ENCODE results near the gene ATF6. TPM values are rescaled to one million over a fixed set of nuclear protein-coding genes. Genes with fewer than 3 reads are reported as not detected.

Gene ATF6
- total RNA-seq, 2 experiments from 2014 or later = 10.2 to 13.9 TPM

- POLR2A ChIA-PET = interaction anchor here (0.6 to 1.2 kb wide), 4 partner anchors 9 to 75 kb away, joined by 3 to 4 read pairs (median 4); no protein-coding TSS in a partner anchor
- no peak overlapping the region for H3K27ac ChIP-seq (ENCODE audit: low read depth, low read length, poor library complexity, severe bottlenecking)
Observed at GRCh38 chr1:161792740-161793139, 26.6 kb downstream of the ATF6 start.

GRCh38 chr1:161799792-161800191 is 33.7 kb downstream of the ATF6 start:
- Histone ChIP-seq H3K27ac (ENCODE audit: low read depth, low read length, poor library complexity, severe bottlenecking) (no peak overlapping the region), H3K4me1 (ENCODE audit: insufficient read depth, low read length, poor library complexity, severe bottlenecking) (no peaks in the 10 kb centered on the region), H3K4me3 (ENCODE audit: low read depth, low read length, poor library complexity, severe bottlenecking) (no peak overlapping the region), H3K9me2 (ENCODE audit: insufficient read depth, low read length) (no peaks in the 10 kb centered on the region), H3K4me2 (ENCODE audit: low read length) (no peak overlapping the region), H3K36me3 (ENCODE audit: insufficient read depth, low read length) (peaks cover 74% of the 10 kb centered on the region), H3K9me3 (ENCODE audit: low read length) (no peaks in the 10 kb centered on the region), H4K20me1 (ENCODE audit: insufficient read depth, low read length) (no peaks in the 10 kb centered on the region), H2AFZ (ENCODE audit: low read length) (no peak overlapping the region), H3K79me2 (ENCODE audit: insufficient read depth, low read depth, low read length) (no peaks in the 10 kb centered on the region)
- DNase-seq (ENCODE audit: low spot score) = no peak
- TF ChIP-seq EZH2phosphoT487 (IDR thresholded peaks at IDR 0.05; ENCODE audit: borderline replicate concordance, low read depth, low read length) (no peak), CTCF (conservative IDR thresholded peaks at IDR 0.05; ENCODE audit: low read length) (no peak)
- ChIA-PET POLR2A (no interaction called here), CTCF (ENCODE audit: unreplicated experiment) (no interaction called here)
- intact Hi-C loops (cut with micrococcal nuclease; ENCODE audit: unreplicated experiment) = no loop called here
- no TSS peak for BruUV-seq (replicated peaks)

More at GRCh38 chr1:161792740-161793139, 26.6 kb downstream of the ATF6 start:
- Histone ChIP-seq H3K36me3 (ENCODE audit: insufficient read depth, low read length) (peaks cover 69% of the 10 kb centered on the region), H3K79me2 (ENCODE audit: insufficient read depth, low read depth, low read length) (no peaks in the 10 kb centered on the region), H3K4me3 (ENCODE audit: low read depth, low read length, poor library complexity, severe bottlenecking) (no peak overlapping the region), H3K4me2 (ENCODE audit: low read length) (no peak overlapping the region), H3K4me1 (ENCODE audit: insufficient read depth, low read length, poor library complexity, severe bottlenecking) (no peaks in the 10 kb centered on the region), H3K9me2 (ENCODE audit: insufficient read depth, low read length) (no peaks in the 10 kb centered on the region), H4K20me1 (ENCODE audit: insufficient read depth, low read length) (no peaks in the 10 kb centered on the region), H3K9me3 (ENCODE audit: low read length) (no peaks in the 10 kb centered on the region), H2AFZ (ENCODE audit: low read length) (no peak overlapping the region)
- TF ChIP-seq CTCF (conservative IDR thresholded peaks at IDR 0.05; ENCODE audit: low read length) (peak; percentile 83), EZH2phosphoT487 (IDR thresholded peaks at IDR 0.05; ENCODE audit: borderline replicate concordance, low read depth, low read length) (no peak)
- CTCF ChIA-PET (ENCODE audit: unreplicated experiment) = interaction anchor here (0.7 kb wide), 1 partner anchor 244 kb away, joined by 3 read pairs; no protein-coding TSS in a partner anchor
- peak; percentile 55 for DNase-seq (ENCODE audit: low spot score)
- intact Hi-C loops (cut with micrococcal nuclease; ENCODE audit: unreplicated experiment) = loop anchor here (5.0 kb wide), 2 partner anchors 115 to 245 kb away; no protein-coding TSS in a partner anchor
- no TSS peak for BruUV-seq (replicated peaks)

- H4K20me1 ChIP-seq (ENCODE audit: insufficient read depth, low read length) = no peaks in the 10 kb centered on the region
- no peaks in the 10 kb centered on the region for H3K4me1 ChIP-seq (ENCODE audit: insufficient read depth, low read length, poor library complexity, severe bottlenecking)
- DNase-seq (ENCODE audit: low spot score) = no peak
- intact Hi-C loops (cut with micrococcal nuclease; ENCODE audit: unreplicated experiment) = no loop called here
- H2AFZ ChIP-seq (ENCODE audit: low read length) = no peak overlapping the region
- peaks cover 67% of the 10 kb centered on the region for H3K36me3 ChIP-seq (ENCODE audit: insufficient read depth, low read length)
- TF ChIP-seq EZH2phosphoT487 (IDR thresholded peaks at IDR 0.05; ENCODE audit: borderline replicate concordance, low read depth, low read length) (no peak), CTCF (conservative IDR thresholded peaks at IDR 0.05; ENCODE audit: low read length) (no peak)
- no peaks in the 10 kb centered on the region for H3K9me2 ChIP-seq (ENCODE audit: insufficient read depth, low read length)
- ChIA-PET POLR2A (interaction anchor here (1.0 to 1.5 kb wide), 3 partner anchors 9 to 20 kb away, joined by 4 to 5 read pairs (median 4); no protein-coding TSS in a partner anchor), CTCF (ENCODE audit: unreplicated experiment) (no interaction called here)
- no peak overlapping the region for H3K4me3 ChIP-seq (ENCODE audit: low read depth, low read length, poor library complexity, severe bottlenecking)
- H3K79me2 ChIP-seq (ENCODE audit: insufficient read depth, low read depth, low read length) = no peaks in the 10 kb centered on the region
- no peak overlapping the region for H3K27ac ChIP-seq (ENCODE audit: low read depth, low read length, poor library complexity, severe bottlenecking)
- H3K9me3 ChIP-seq (ENCODE audit: low read length) = no peaks in the 10 kb centered on the region
- no peak overlapping the region for H3K4me2 ChIP-seq (ENCODE audit: low read length)
- BruUV-seq (replicated peaks) = no TSS peak
Observed at GRCh38 chr1:161801955-161802354, 35.8 kb downstream of the ATF6 start.
